ENCODE data around the gene CCNI2. TPM values are rescaled to one million over a fixed set of nuclear protein-coding genes. Genes with fewer than 3 reads are reported as not detected.

The CCNI2 gene
- total and polyA plus RNA-seq, 8 donors: 0.42 to 2.5 (median 1.1) TPM

DNA sequence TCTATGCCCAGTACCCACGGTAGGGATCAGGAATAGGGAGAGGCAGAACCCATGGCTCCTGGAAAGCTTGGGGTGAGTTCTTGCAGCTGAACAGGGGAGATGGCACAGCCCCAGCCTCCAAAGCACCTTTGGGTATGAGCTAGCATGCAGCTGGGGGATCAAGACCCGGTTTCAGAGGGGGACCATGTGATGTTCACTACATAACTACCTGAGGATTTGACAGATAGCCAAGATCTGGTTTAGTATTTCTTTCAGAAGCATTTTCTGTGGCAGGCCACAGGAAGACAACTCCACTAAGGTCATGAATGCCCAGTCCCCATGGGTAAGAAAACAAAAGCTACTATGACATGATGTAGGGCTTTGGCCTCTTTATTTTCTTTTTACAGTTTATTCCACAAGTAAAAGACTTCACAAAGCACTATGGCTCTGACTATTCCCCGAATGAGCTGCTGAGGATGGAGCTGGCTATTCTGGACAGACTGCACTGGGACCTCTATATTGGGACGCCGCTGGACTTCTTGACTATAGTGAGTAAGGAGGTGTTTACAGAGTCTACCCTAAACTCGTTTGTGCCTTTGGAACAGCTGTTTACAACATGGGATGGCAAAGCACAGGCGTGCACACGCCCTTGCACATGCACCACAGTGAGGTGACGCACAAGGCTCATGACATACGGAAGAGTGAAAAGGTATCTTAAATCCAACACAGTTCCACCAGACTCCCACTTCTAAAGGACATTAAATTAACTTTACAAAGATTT is 3.4 kb downstream of the CCNI2 start:
- DNase-seq (no peak), ATAC-seq (no peak)
- H3K36me3 ChIP-seq: no peaks in the 10 kb centered on the region
- no peaks in the 10 kb centered on the region for H3K9me3 ChIP-seq
- H3K4me3 ChIP-seq: no peak overlapping the region
- intact Hi-C loops (cut with DNase I): no loop called here
- TF ChIP-seq, protein P1, sequence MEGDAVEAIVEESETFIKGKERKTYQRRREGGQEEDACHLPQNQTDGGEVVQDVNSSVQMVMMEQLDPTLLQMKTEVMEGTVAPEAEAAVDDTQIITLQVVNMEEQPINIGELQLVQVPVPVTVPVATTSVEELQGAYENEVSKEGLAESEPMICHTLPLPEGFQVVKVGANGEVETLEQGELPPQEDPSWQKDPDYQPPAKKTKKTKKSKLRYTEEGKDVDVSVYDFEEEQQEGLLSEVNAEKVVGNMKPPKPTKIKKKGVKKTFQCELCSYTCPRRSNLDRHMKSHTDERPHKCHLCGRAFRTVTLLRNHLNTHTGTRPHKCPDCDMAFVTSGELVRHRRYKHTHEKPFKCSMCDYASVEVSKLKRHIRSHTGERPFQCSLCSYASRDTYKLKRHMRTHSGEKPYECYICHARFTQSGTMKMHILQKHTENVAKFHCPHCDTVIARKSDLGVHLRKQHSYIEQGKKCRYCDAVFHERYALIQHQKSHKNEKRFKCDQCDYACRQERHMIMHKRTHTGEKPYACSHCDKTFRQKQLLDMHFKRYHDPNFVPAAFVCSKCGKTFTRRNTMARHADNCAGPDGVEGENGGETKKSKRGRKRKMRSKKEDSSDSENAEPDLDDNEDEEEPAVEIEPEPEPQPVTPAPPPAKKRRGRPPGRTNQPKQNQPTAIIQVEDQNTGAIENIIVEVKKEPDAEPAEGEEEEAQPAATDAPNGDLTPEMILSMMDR (IDR thresholded peaks at IDR 0.05): no peak
- peaks cover 20 to 35% of the 10 kb centered on the region in 2 donors for H3K27me3 ChIP-seq
- no peak overlapping the region for H3K27ac ChIP-seq
- peaks cover 6 to 11% of the 10 kb centered on the region in 2 donors for H3K4me1 ChIP-seq

DNA sequence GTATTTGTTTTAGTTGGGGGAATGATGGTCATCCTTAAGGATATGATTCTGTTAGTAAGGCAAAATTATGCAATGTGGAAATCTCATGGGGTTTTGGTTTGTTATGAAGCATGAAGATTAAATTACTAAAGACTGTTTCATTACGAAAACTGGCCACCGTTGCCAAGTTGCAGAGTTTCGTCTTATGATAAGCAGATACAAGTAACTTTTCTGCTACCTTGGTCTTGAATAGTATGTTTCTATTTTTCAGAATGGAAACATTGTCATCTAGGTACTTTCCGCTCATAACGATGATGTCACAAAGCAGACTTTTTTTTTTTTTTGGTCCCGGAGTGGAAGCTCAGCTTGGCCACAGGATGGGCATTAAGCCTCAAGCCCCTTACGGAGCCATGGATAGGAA is 4.2 kb downstream of the CCNI2 start:
- no peaks in the 10 kb centered on the region for H3K36me3 ChIP-seq
- H3K4me3 ChIP-seq: no peak overlapping the region
- no peak for ATAC-seq
- peaks cover 16 to 27% of the 10 kb centered on the region in 2 donors for H3K27me3 ChIP-seq
- TF ChIP-seq, protein P1 (IDR thresholded peaks at IDR 0.05): no peak
- intact Hi-C loops (cut with DNase I): no loop called here
- peaks cover 6 to 11% of the 10 kb centered on the region in 2 donors for H3K4me1 ChIP-seq
- H3K27ac ChIP-seq: no peak overlapping the region
- DNase-seq: no peak
- H3K9me3 ChIP-seq: no peaks in the 10 kb centered on the region

DNA sequence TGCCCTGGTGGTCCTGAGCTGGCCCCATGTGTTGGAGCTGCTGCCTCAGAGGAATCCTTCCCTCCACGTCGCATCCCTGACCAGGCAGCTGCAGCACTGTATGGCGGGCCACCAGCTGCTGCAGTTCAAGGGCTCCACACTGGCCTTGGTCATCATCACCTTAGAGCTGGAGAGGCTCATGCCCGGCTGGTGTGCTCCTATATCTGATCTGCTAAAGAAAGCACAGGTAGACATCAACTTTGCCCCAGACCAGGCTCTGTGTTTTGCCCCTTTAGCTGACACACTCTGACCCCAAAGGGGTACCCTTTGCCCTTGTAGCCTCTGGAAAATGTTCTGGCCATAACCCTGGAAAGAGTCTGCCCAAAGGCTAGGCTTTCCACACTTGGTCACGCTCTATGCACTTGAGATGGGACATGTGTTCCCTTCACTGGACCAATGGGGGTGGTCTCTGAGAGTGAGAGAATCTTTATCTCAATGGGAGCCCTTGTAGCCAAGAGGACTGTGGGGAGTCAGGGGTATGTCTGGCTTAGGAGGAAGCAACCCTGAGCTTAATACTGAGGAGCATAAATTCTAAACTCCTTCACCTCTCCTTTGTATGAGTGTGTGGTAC is 4.8 kb downstream of the CCNI2 start:
- TF ChIP-seq, protein P1 (IDR thresholded peaks at IDR 0.05): no peak
- H3K36me3 ChIP-seq: no peaks in the 10 kb centered on the region
- H3K27ac ChIP-seq: no peak overlapping the region
- ATAC-seq (no peak), DNase-seq (no peak)
- no peaks in the 10 kb centered on the region for H3K9me3 ChIP-seq
- H3K4me1 ChIP-seq: peaks cover 3 to 8% of the 10 kb centered on the region in 2 donors
- H3K27me3 ChIP-seq: peaks cover 10 to 21% of the 10 kb centered on the region in 2 donors
- intact Hi-C loops (cut with DNase I): no loop called here
- no peak overlapping the region for H3K4me3 ChIP-seq

DNA sequence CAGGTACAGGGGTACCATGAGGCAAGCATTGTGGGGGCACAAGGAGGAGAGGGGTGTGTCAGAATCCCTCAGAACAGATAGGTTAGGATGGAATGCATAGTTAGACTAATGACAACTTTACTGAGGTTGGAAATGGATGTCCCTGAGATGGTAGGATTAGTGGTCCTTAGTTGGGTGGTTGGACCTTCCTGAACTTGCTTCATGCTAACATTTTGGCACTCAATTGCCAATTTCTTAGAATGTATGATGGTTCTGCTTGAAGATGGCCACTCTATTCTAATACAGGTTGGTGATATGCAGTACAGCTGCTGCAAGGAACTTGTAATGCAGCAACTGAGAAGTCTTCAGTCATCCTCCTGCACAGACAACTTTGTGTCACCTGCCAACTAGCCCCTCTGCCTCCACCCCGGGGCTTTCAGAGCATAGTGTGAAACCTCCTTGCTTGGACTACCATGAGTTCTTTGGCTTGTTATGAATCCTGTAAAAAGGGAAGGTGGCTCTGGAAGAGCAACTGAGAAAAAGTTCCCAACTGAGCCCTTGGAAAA is 5.4 kb downstream of the CCNI2 start:
- TF ChIP-seq, protein P1 (IDR thresholded peaks at IDR 0.05): no peak
- H3K27ac ChIP-seq: no peak overlapping the region
- H3K4me3 ChIP-seq: no peak overlapping the region
- peaks cover 4 to 15% of the 10 kb centered on the region in 2 donors for H3K27me3 ChIP-seq
- H3K9me3 ChIP-seq: no peaks in the 10 kb centered on the region
- ATAC-seq (no peak), DNase-seq (no peak)
- intact Hi-C loops (cut with DNase I): no loop called here
- peaks cover 0 to 1% of the 10 kb centered on the region in 2 donors for H3K36me3 ChIP-seq
- peaks cover 0 to 2% of the 10 kb centered on the region in 2 donors for H3K4me1 ChIP-seq

Measured in left lung (tissue), 10 donors.